H1 (cell line): Measurements from ENCODE around the gene NOS1AP. TPM values are rescaled to one million over a fixed set of nuclear protein-coding genes. Genes with fewer than 3 reads are reported as not detected.

Experiments used
- CTCF ChIA-PET: fragments of 300-600 bp; sonication (Branson Sonifier 250); formaldehyde crosslinking; loops from one replicate; lab custom pipeline; 2021; ENCODE audit not compliant: partially characterized antibody; lab: Charles Lee
- POLR2A ChIA-PET: fragments of 300-600 bp; sonication (Branson Sonifier 250); formaldehyde crosslinking; loops from one replicate; lab custom pipeline; 2021; ENCODE audit warnings: inconsistent platforms; ENCODE audit not compliant: partially characterized antibody; lab: Charles Lee
- DNase-seq, 2 experiments: peaks; one replicate each; pipeline versions ENCODE4 v3.0.0 to v3.0.0-alpha.2; 2010 to 2022; ENCODE audit warnings: low spot score in 2 of 2, low read depth in 1 of 2, mixed read lengths in 1 of 2
- FAIRE-seq: peaks from 2 replicates; lab custom pipeline; 2011; peaks lifted over from hg19 to GRCh38; lab: Jason Lieb, UNC
- H2AFZ ChIP-seq: 2 replicates; pipeline ENCODE4 v1.8.1; 2012; ENCODE audit warnings: low read length, inconsistent platforms
- H2AK5ac ChIP-seq: 2 replicates; pipeline ENCODE4 v1.6.1; 2013; ENCODE audit warnings: low read depth, low read length
- H2BK120ac ChIP-seq: replicated peaks from 2 replicates; pipeline ENCODE3; 2013; ENCODE audit warnings: low read depth, low read length, inconsistent platforms
- H2BK12ac ChIP-seq: 2 replicates; pipeline ENCODE4 v1.6.1; 2013; ENCODE audit warnings: low read depth, low read length
- H2BK15ac ChIP-seq: 2 replicates; pipeline ENCODE4 v1.6.1; 2013; ENCODE audit warnings: low read length
- H2BK20ac ChIP-seq: 2 replicates; pipeline ENCODE4 v1.6.1; 2013; ENCODE audit warnings: low read length
- H2BK5ac ChIP-seq: 2 replicates; pipeline ENCODE4 v1.6.1; 2013; ENCODE audit warnings: low read depth, low read length
- H3K14ac ChIP-seq: 2 replicates; pipeline ENCODE4 v1.6.1; 2013; ENCODE audit warnings: inconsistent platforms; ENCODE audit not compliant: insufficient read length
- H3K18ac ChIP-seq: 2 replicates; pipeline ENCODE4 v1.6.1; 2013; ENCODE audit warnings: low read length; ENCODE audit errors: extremely low read depth
- H3K23ac ChIP-seq: 2 replicates; pipeline ENCODE4 v1.6.1; 2013; ENCODE audit warnings: inconsistent platforms; ENCODE audit not compliant: insufficient read length
- H3K23me2 ChIP-seq: 2 replicates; pipeline ENCODE4 v1.6.1; 2013; ENCODE audit warnings: low read depth, low read length
- H3K27ac ChIP-seq: 2 replicates; pipeline ENCODE4 v1.6.1; 2011; ENCODE audit warnings: low read depth, low read length, inconsistent platforms
- H3K27me3 ChIP-seq, 4 experiments: replicated peaks in 1 of 4; 1 replicate in 1 of 4; 2 replicates in 3 of 4; pipeline versions ENCODE4 v1.6.1 to v1.8.1; 2011 to 2013; ENCODE audit warnings: low read length in 3 of 4, mild to moderate bottlenecking in 3 of 4, inconsistent platforms in 2 of 4, mixed read lengths in 2 of 4, moderate library complexity in 1 of 4; ENCODE audit not compliant: control insufficient read depth in 3 of 4, insufficient read depth in 3 of 4; ENCODE audit errors: extremely low read depth in 1 of 4
- H3K36me3 ChIP-seq, 4 experiments: 2 replicates each; pipeline versions ENCODE4 v1.6.1 to v1.8.1; 2011 to 2013; ENCODE audit warnings: mild to moderate bottlenecking in 4 of 4, low read length in 3 of 4, moderate library complexity in 2 of 4, control low read depth in 1 of 4, inconsistent platforms in 1 of 4; ENCODE audit not compliant: insufficient read depth in 4 of 4, control insufficient read depth in 2 of 4
- H3K4ac ChIP-seq: replicated peaks from 2 replicates; pipeline ENCODE3; 2013; ENCODE audit warnings: low read length, low read depth, mixed read lengths, inconsistent platforms; ENCODE audit not compliant: insufficient read length
- H3K4me1 ChIP-seq, 4 experiments: replicated peaks in 1 of 4; 1 replicate in 1 of 4; 2 replicates in 3 of 4; pipeline versions ENCODE4 v1.6.1 to v1.8.1; 2011 to 2013; ENCODE audit warnings: low read length in 3 of 4, inconsistent platforms in 2 of 4, mixed read lengths in 1 of 4; ENCODE audit not compliant: insufficient read depth in 4 of 4, control insufficient read depth in 3 of 4
- H3K4me2 ChIP-seq, 2 experiments: 2 replicates each; pipeline versions ENCODE4 v1.6.1 to v1.8.1; 2011 to 2013; ENCODE audit warnings: low read depth in 2 of 2, low read length in 2 of 2, control low read depth in 1 of 2, inconsistent platforms in 1 of 2, mild to moderate bottlenecking in 1 of 2; ENCODE audit not compliant: insufficient read depth in 1 of 2
- H3K4me3 ChIP-seq, 4 experiments: fragments of 200-600, 300-600 bp in 1 of 4; sonication (generic), shearing (Covaris generic), sonication (Bioruptor Twin) in 1 of 4; 2 replicates each; pipeline versions ENCODE4 v1.5.1 to v1.8.1; 2011 to 2016; ENCODE audit warnings: low read length in 4 of 4, low read depth in 3 of 4, control low read depth in 2 of 4, inconsistent platforms in 2 of 4, mild to moderate bottlenecking in 2 of 4, mixed read lengths in 1 of 4, moderate library complexity in 1 of 4; ENCODE audit not compliant: insufficient read depth in 2 of 4; ENCODE audit errors: extremely low read depth in 1 of 4
- H3K56ac ChIP-seq: replicated peaks from 2 replicates; pipeline ENCODE3; 2013; ENCODE audit warnings: low read depth, mild to moderate bottlenecking, mixed read lengths, low read length, inconsistent platforms; ENCODE audit not compliant: insufficient read length
- H3K79me1 ChIP-seq: 2 replicates; pipeline ENCODE4 v1.6.1; 2013; ENCODE audit warnings: low read depth, low read length, control low read depth
- H3K79me2 ChIP-seq, 2 experiments: 2 replicates each; pipeline versions ENCODE4 v1.6.1 to v1.8.1; 2012 to 2013; ENCODE audit warnings: low read length in 2 of 2, mild to moderate bottlenecking in 2 of 2, inconsistent platforms in 1 of 2; ENCODE audit not compliant: insufficient read depth in 2 of 2, control insufficient read depth in 1 of 2
- H3K9ac ChIP-seq, 4 experiments: replicated peaks in 1 of 4; 1 replicate in 1 of 4; 2 replicates in 3 of 4; pipeline versions ENCODE4 v1.6.1 to v1.8.1; 2011 to 2013; ENCODE audit warnings: low read depth in 3 of 4, low read length in 3 of 4, control low read depth in 2 of 4, mild to moderate bottlenecking in 2 of 4, moderate library complexity in 2 of 4, inconsistent platforms in 1 of 4; ENCODE audit errors: extremely low read depth in 1 of 4
- H3K9me3 ChIP-seq, 2 experiments: 2 replicates each; pipeline versions ENCODE4 v1.6.1 to v1.8.1; 2012 to 2013; ENCODE audit warnings: mild to moderate bottlenecking in 2 of 2, moderate library complexity in 2 of 2, control low read depth in 1 of 2, inconsistent platforms in 1 of 2, low read depth in 1 of 2, low read length in 1 of 2, mixed read lengths in 1 of 2; ENCODE audit not compliant: insufficient read depth in 2 of 2
- H4K20me1 ChIP-seq, 2 experiments: replicated peaks in 1 of 2; 2 replicates each; pipeline versions ENCODE3 to v1.8.1; 2011 to 2013; ENCODE audit warnings: inconsistent platforms in 2 of 2, low read length in 2 of 2, mild to moderate bottlenecking in 1 of 2; ENCODE audit not compliant: insufficient read depth in 2 of 2, control insufficient read depth in 1 of 2
- H4K5ac ChIP-seq: 2 replicates; pipeline ENCODE4 v1.6.1; 2013; ENCODE audit warnings: low read length, low read depth, mixed read lengths, inconsistent platforms; ENCODE audit not compliant: insufficient read length
- H4K8ac ChIP-seq: 2 replicates; pipeline ENCODE4 v1.8.0; 2013; ENCODE audit warnings: mild to moderate bottlenecking, moderate library complexity, low read length, inconsistent platforms; ENCODE audit not compliant: insufficient read depth; ENCODE audit errors: extremely low read depth
- H4K91ac ChIP-seq: replicated peaks from 2 replicates; pipeline ENCODE3; 2013; ENCODE audit warnings: low read length, mixed read lengths, inconsistent platforms; ENCODE audit not compliant: insufficient read length
- BACH1 ChIP-seq: IDR thresholded peaks from 2 replicates; pipeline ENCODE4 v1.6.1; 2012; ENCODE audit warnings: low read length, improper control_type of control experiment
- HDAC6 ChIP-seq: IDR thresholded peaks from one replicate; pipeline ENCODE4 v1.7.1; 2012; ENCODE audit warnings: low read depth, mild to moderate bottlenecking, inconsistent platforms, low read length, moderate library complexity
- KDM5A ChIP-seq: fragments of 200-600 bp; IDR thresholded peaks from 2 replicates; pipeline ENCODE4 v1.7.1; 2012; ENCODE audit warnings: mild to moderate bottlenecking, low read length, inconsistent platforms, mixed read lengths
- RAD21 ChIP-seq, 2 experiments: IDR thresholded peaks in 1 of 2; conservative IDR thresholded peaks in 1 of 2; 2 replicates each; pipeline ENCODE4 v1.6.1; 2011; ENCODE audit warnings: low read depth in 2 of 2, low read length in 2 of 2, improper control_type of control experiment in 1 of 2, inconsistent platforms in 1 of 2, mild to moderate bottlenecking in 1 of 2, moderate library complexity in 1 of 2
- SIX5 ChIP-seq: IDR thresholded peaks from 2 replicates; pipeline ENCODE4 v1.6.1; 2011; ENCODE audit warnings: mild to moderate bottlenecking, low read depth, low read length
- SP1 ChIP-seq: IDR thresholded peaks from 2 replicates; pipeline ENCODE4 v1.6.1; 2011; ENCODE audit warnings: low read depth, low read length
- SP4 ChIP-seq: IDR thresholded peaks from 2 replicates; pipeline ENCODE4 v1.6.1; 2012; ENCODE audit warnings: low read length, inconsistent platforms
- WGBS, 2 experiments: shearing (Covaris generic) in 1 of 2; methylation state at CpG; one replicate each; pipeline versions ENCODE4 v1.1.6 to v1.1.7; 2013 to 2015; ENCODE audit warnings: low lambda C conversion rate in 2 of 2, mixed read lengths in 2 of 2, inconsistent platforms in 1 of 2, low coverage in 1 of 2, missing lambda C conversion rate in 1 of 2; ENCODE audit not compliant: insufficient replicate concordance in 2 of 2, insufficient coverage in 1 of 2, insufficient read length in 1 of 2; ENCODE audit errors: extremely low coverage in 1 of 2, missing lambda C conversion rate in 1 of 2; 5-methylcytosine and 5-hydroxymethylcytosine counted together
- polyA plus RNA-seq, 7 experiments: library from polyadenylated mRNA; depleted of rRNA in 3 of 7; stranded (reverse) in 5 of 7; unstranded in 2 of 7; fragments of >200 nt in 5 of 7; fragments of 200-250 nt in 2 of 7; gene quantifications; 1 replicate in 5 of 7; 2 replicates in 1 of 7; 4 replicates in 1 of 7; pipeline versions ENCODE4 v1.2.1 to v1.2.3, GENCODE V29; 2011 to 2013; ENCODE audit warnings: missing spikeins in 2 of 7, mixed read lengths in 2 of 7
- total RNA-seq: library from RNA; stranded (reverse); fragmentation: NEBNext Ultra II Directional; extraction: Animal tissue kit (Norgen Biotek cat#: 25700); gene quantifications from 2 replicates; pipeline ENCODE4 v1.2.1, GENCODE V29; 2021
- TF ChIP-seq, protein P1 (sequence below): IDR thresholded peaks from 2 replicates; pipeline ENCODE4 v1.6.1; 2011; ENCODE audit warnings: low read length, improper control_type of control experiment

NOS1AP gene
- total and polyA plus RNA-seq, 2 of the 8 experiments (the other 6 are each of a cell fraction or from before 2014, with no cell fraction given), result 2.4 to 12.1 TPM

DNA sequence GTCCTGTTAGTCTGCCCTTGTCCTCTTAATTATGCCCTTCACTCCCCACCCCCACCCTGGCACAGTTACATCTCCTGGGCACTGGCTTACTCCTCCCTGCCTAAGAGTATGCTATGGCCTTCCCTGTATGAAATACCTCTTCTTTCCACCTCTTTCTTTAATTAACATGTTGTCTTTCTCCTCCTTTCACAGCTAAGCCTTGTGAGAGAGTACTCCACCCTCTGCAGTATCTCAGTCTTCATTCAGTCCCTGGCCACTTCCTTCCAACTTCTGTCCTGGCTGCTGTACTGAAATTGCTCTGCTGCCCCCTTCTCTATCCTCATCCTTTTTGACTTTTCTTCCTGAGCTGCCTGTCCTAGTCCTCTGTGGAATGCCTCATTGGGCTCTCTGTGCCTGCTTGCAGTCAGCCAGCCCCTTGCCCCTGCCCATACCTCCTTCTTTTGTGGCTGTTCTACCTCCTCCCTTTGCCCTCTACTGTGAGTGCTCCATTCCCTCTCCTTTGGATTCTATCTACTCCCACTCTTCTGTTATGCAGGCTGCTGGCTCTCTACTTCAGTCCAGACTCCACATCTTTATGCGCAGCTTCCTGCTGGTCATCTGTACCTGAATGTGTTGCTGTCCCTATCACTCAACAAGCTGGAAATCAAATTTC lies 8.3 kb downstream of the NOS1AP start:
- ChIA-PET POLR2A (interaction anchor here (0.6 to 1.2 kb wide), 2 partner anchors 9 to 1244 kb away, joined by 3 to 4 read pairs; partner anchors contain the start of gene NUF2), CTCF (interaction anchor here (1.0 to 1.6 kb wide), 4 partner anchors 9 to 102 kb away, joined by 3 to 4 read pairs (median 3); no protein-coding TSS in a partner anchor)
- H3K18ac ChIP-seq, result no peak overlapping the region
- H2BK20ac ChIP-seq, result no peak overlapping the region
- H3K36me3 ChIP-seq, result peaks cover 0 to 12% (median 0%) of the 10 kb centered on the region in 4 experiments; a peak in 2 of 8 replicates
- H3K14ac ChIP-seq, result no peak overlapping the region
- H4K20me1 ChIP-seq, result peaks cover 1 to 6% of the 10 kb centered on the region in 2 experiments
- no peak overlapping the region for H2BK120ac ChIP-seq
- peaks cover 0 to 25% (median 8%) of the 10 kb centered on the region in 4 experiments; a peak in 6 of 7 replicates for H3K4me1 ChIP-seq
- H3K79me2 ChIP-seq, result peaks cover 0 to 95% of the 10 kb centered on the region in 2 experiments; a peak in 3 of 4 replicates
- H3K23ac ChIP-seq, result no peak overlapping the region
- H2AFZ ChIP-seq, result no peak overlapping the region
- H2BK12ac ChIP-seq, result no peak overlapping the region
- 0 out of 2 replicates have a peak overlapping the region, but pooled peaks have one; percentile 10 for H2AK5ac ChIP-seq
- H3K27me3 ChIP-seq, result no peaks in the 10 kb centered on the region
- H4K91ac ChIP-seq, result no peak overlapping the region
- H3K9me3 ChIP-seq, result peaks cover 5% of the 10 kb centered on the region in 2 experiments; a peak in 1 of 4 replicates
- H3K27ac ChIP-seq, result no peak overlapping the region
- H3K4me3 ChIP-seq, result no peak overlapping the region
- DNase-seq, result no peak
- no peak overlapping the region for H3K4ac ChIP-seq
- H3K79me1 ChIP-seq, result peaks cover 4% of the 10 kb centered on the region
- no peak overlapping the region for H4K8ac ChIP-seq
- no peaks in the 10 kb centered on the region for H3K23me2 ChIP-seq
- no peak overlapping the region for H4K5ac ChIP-seq
- 94% methylated on average over 1 of the region's 1 CpG; no CpG with 5 or more reads in 1 of the 2 experiments for WGBS, 2 experiments
- TF ChIP-seq, protein P1, sequence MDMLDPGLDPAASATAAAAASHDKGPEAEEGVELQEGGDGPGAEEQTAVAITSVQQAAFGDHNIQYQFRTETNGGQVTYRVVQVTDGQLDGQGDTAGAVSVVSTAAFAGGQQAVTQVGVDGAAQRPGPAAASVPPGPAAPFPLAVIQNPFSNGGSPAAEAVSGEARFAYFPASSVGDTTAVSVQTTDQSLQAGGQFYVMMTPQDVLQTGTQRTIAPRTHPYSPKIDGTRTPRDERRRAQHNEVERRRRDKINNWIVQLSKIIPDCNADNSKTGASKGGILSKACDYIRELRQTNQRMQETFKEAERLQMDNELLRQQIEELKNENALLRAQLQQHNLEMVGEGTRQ, result no peak
- TF ChIP-seq SP4 (no peak), RAD21 (IDR thresholded peaks at IDR 0.05 in 1 of 2, conservative IDR thresholded peaks at IDR 0.05 in 1 of 2; ENCODE audit: low read depth in 2 of 2, low read length in 2 of 2) (no peak), BACH1 (no peak), SP1 (no peak), HDAC6 (no peak), KDM5A (no peak), SIX5 (no peak)
- no peak for FAIRE-seq
- no peak overlapping the region; the same call in 1 of the 2 replicates for H2BK15ac ChIP-seq
- no peak overlapping the region for H2BK5ac ChIP-seq
- H3K56ac ChIP-seq, result no peak overlapping the region
- peak overlapping the region in 1 of 4 experiments; percentile 26; a peak in 1 of 7 replicates for H3K9ac ChIP-seq
- peak overlapping the region in 1 of 2 experiments; percentile 22; a peak in 1 of 4 replicates for H3K4me2 ChIP-seq
